Activated naive CD8-positive, alpha-beta T cell treated with anti-CD3 and anti-CD28 coated beads, Interleukin-2, amount 10 ng/mL, durations not matched to agents 7 days and 5 days (primary cell): ENCODE results near the gene NIPAL4. TPM values are rescaled to one million over a fixed set of nuclear protein-coding genes. Genes with fewer than 3 reads are reported as not detected.

ENCODE experiments used
- ATAC-seq: fragments of 150-1000 bp; cut with Tn5 transposase; one replicate; pipeline ENCODE4 v1.10.0; 2021; ENCODE audit warnings: low read depth, moderate library complexity
- POLR2A ChIA-PET: fragments of 350-600 bp; sonication (Branson Sonifier 250); formaldehyde crosslinking; loops from one replicate; lab custom pipeline; 2021; ENCODE audit warnings: antibody characterized with exemption; lab: Charles Lee
- DNase-seq: peaks from one replicate; pipeline ENCODE4 v3.0.0; 2021
- H3K27ac Mint-ChIP-seq: one replicate; pipeline ENCODE4 v1.8.0; 2022; ENCODE audit warnings: mild to moderate bottlenecking, mixed read lengths
- H3K27me3 Mint-ChIP-seq: one replicate; pipeline ENCODE4 v1.8.0; 2022; ENCODE audit warnings: mild to moderate bottlenecking, moderate library complexity, mixed read lengths
- H3K36me3 Mint-ChIP-seq: one replicate; pipeline ENCODE4 v1.8.0; 2021; ENCODE audit warnings: mild to moderate bottlenecking, mixed read lengths
- H3K4me1 Mint-ChIP-seq: one replicate; pipeline ENCODE4 v1.8.0; 2021; ENCODE audit warnings: mixed read lengths
- H3K4me3 Mint-ChIP-seq: one replicate; pipeline ENCODE4 v1.8.0; 2022; ENCODE audit warnings: mild to moderate bottlenecking, moderate library complexity, mixed read lengths
- H3K9me3 Mint-ChIP-seq: one replicate; pipeline ENCODE4 v1.8.0; 2021; ENCODE audit warnings: mixed read lengths
- total RNA-seq, 2 experiments: library from RNA; stranded (reverse); gene quantifications; one replicate each; pipeline ENCODE4 v1.2.3, GENCODE V29; 2021

NIPAL4 gene
- total RNA-seq, 2 experiments from 2014 or later, result not detected

GRCh38 chr5:157519579-157520253 lies 59.7 kb downstream of the NIPAL4 start:
- H3K36me3 Mint-ChIP-seq, result peaks cover 30% of the 10 kb centered on the region
- H3K4me3 Mint-ChIP-seq, result peak overlapping the region; percentile 8

GRCh38 chr5:157520911-157521703 lies 61.1 kb downstream of the NIPAL4 start:
- no peak for DNase-seq
- Mint-ChIP-seq H3K36me3 (peaks cover 32% of the 10 kb centered on the region), H3K27me3 (no peaks in the 10 kb centered on the region), H3K4me1 (peaks cover 19% of the 10 kb centered on the region), H3K9me3 (no peaks in the 10 kb centered on the region), H3K4me3 (no peak overlapping the region), H3K27ac (no peak overlapping the region)
- POLR2A ChIA-PET, result no interaction called here
- ATAC-seq, result no peak

More at GRCh38 chr5:157519579-157520253, 59.7 kb downstream of the NIPAL4 start:
- Mint-ChIP-seq H3K4me1 (peaks cover 19% of the 10 kb centered on the region), H3K27ac (no peak overlapping the region), H3K9me3 (no peaks in the 10 kb centered on the region), H3K27me3 (no peaks in the 10 kb centered on the region)
- no peak for DNase-seq
- POLR2A ChIA-PET, result no interaction called here
- no peak for ATAC-seq

GRCh38 chr5:157521704-157522029 lies 61.7 kb downstream of the NIPAL4 start:
- Mint-ChIP-seq H3K27me3 (no peaks in the 10 kb centered on the region), H3K4me3 (no peak overlapping the region), H3K9me3 (no peaks in the 10 kb centered on the region), H3K4me1 (peaks cover 19% of the 10 kb centered on the region), H3K36me3 (peaks cover 30% of the 10 kb centered on the region), H3K27ac (no peak overlapping the region)
- ATAC-seq (no peak), DNase-seq (no peak)
- POLR2A ChIA-PET, result no interaction called here

- Mint-ChIP-seq H3K4me1 (peaks cover 13% of the 10 kb centered on the region), H3K27me3 (no peaks in the 10 kb centered on the region), H3K27ac (no peak overlapping the region), H3K36me3 (peaks cover 31% of the 10 kb centered on the region), H3K4me3 (no peak overlapping the region), H3K9me3 (no peaks in the 10 kb centered on the region)
- POLR2A ChIA-PET, result no interaction called here
- DNase-seq (no peak), ATAC-seq (no peak)
Measured at GRCh38 chr5:157523976-157524375, 64.0 kb downstream of the NIPAL4 start.

Other genes starting within 250 kb of the NIPAL4 start
- gene CYFIP2, start 194.1 kb upstream of the NIPAL4 start, total RNA-seq, result 100 to 1,000 TPM; 458 to 480 TPM
- gene ADAM19, start 115.6 kb downstream of the NIPAL4 start, total RNA-seq, result 10 to 100 TPM; 28.3 to 29.0 TPM
- gene SOX30, start 192.2 kb downstream of the NIPAL4 start, total RNA-seq, result under 1 TPM in 1 of 2 experiments, not detected in 1; 0.09 TPM
- gene C5orf52, start 211.3 kb downstream of the NIPAL4 start, total RNA-seq, result not detected